Measurements from ENCODE around the gene LMAN2. TPM values are rescaled to one million over a fixed set of nuclear protein-coding genes. Genes with fewer than 3 reads are reported as not detected.

Gene LMAN2
- polyA plus RNA-seq, 2 of the 4 experiments (the other 2 are of a cell fraction), result 123 to 210 TPM

DNA sequence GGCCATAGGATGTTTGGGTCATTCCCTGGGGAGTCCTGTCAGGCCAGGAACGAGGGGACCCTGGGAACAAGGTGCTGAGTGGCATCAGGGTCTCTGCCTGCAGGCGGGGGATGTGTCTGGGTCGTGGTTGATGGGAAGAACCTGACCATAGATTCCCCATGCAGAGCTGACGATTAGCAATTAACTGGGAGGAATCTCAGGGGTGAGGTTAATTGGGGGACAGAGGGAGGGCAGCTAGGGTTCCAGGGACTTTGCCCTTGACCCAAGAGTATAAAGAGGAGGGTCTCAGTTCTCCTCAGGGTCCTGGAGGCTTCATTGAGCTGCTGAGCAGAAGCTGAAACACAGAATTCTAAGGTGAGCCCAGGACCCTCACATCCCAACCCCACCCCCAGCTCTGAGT, 32.7 kb upstream of the LMAN2 start, which contains the start of gene SLC34A1 (continued):
- TF ChIP-seq, protein P1, sequence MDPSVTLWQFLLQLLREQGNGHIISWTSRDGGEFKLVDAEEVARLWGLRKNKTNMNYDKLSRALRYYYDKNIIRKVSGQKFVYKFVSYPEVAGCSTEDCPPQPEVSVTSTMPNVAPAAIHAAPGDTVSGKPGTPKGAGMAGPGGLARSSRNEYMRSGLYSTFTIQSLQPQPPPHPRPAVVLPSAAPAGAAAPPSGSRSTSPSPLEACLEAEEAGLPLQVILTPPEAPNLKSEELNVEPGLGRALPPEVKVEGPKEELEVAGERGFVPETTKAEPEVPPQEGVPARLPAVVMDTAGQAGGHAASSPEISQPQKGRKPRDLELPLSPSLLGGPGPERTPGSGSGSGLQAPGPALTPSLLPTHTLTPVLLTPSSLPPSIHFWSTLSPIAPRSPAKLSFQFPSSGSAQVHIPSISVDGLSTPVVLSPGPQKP (IDR thresholded peaks at IDR 0.05; ENCODE audit: low read depth, low read length), result no peak
- TF ChIP-seq ESRRA (IDR thresholded peaks at IDR 0.05; ENCODE audit: borderline replicate concordance, low read length) (no peak), JUNB (IDR thresholded peaks at IDR 0.05) (no peak), ZSCAN20 (CRISPR knock-in tag; IDR thresholded peaks at IDR 0.05) (no peak), HEYL (CRISPR knock-in tag; IDR thresholded peaks at IDR 0.05) (no peak), JUN (IDR thresholded peaks at IDR 0.05) (no peak), NR3C1 (IDR thresholded peaks at IDR 0.05) (no peak), MYC (IDR thresholded peaks at IDR 0.05; ENCODE audit: borderline replicate concordance, low read length) (no peak)

GRCh38 chr5:177383181-177383580, 31.7 kb upstream of the LMAN2 start:
- DNase-seq (ENCODE audit: low read depth in 1 of 2, low spot score in 1 of 2), result no peak
- ChIA-PET CTCF (interaction anchor here (1.1 to 43.1 kb wide), 7 partner anchors 4 to 269 kb away, joined by 4 to 1107 read pairs (median 11); partner anchors contain the start of genes F12, PFN3, PRR7 and SLC34A1), POLR2A (no interaction called here)
- FAIRE-seq, result no peak
- Histone ChIP-seq H3K4me2 (no peak overlapping the region), H3K4me1 (peaks cover 21% of the 10 kb centered on the region), H3K4me3 (no peak overlapping the region), H3K9me3 (no peaks in the 10 kb centered on the region), H3K27ac (no peak overlapping the region; a peak in 1 of 6 replicates)
- no peak for TF ChIP-seq CHD2 (IDR thresholded peaks at IDR 0.05; ENCODE audit: low read length, partially characterized antibody)
- TF ChIP-seq ATOH8 (CRISPR knock-in tag; IDR thresholded peaks at IDR 0.05; ENCODE audit: low read depth), result no peak
- no peak for TF ChIP-seq RFX5 (IDR thresholded peaks at IDR 0.05)
- TF ChIP-seq NR3C1 (IDR thresholded peaks at IDR 0.05), result no peak
- TF ChIP-seq RARB (CRISPR knock-in tag; IDR thresholded peaks at IDR 0.05), result no peak
- no peak for TF ChIP-seq NPAS2 (CRISPR knock-in tag; IDR thresholded peaks at IDR 0.05; ENCODE audit: borderline replicate concordance)
- TF ChIP-seq CEBPB (IDR thresholded peaks at IDR 0.05), result no peak
- no peak for TF ChIP-seq FOSB (CRISPR knock-in tag; IDR thresholded peaks at IDR 0.05)
- 83% methylated on average over 9 of the region's 9 CpGs for WGBS (ENCODE audit: missing lambda C conversion rate)
- ATAC-seq, result no peak

DNA sequence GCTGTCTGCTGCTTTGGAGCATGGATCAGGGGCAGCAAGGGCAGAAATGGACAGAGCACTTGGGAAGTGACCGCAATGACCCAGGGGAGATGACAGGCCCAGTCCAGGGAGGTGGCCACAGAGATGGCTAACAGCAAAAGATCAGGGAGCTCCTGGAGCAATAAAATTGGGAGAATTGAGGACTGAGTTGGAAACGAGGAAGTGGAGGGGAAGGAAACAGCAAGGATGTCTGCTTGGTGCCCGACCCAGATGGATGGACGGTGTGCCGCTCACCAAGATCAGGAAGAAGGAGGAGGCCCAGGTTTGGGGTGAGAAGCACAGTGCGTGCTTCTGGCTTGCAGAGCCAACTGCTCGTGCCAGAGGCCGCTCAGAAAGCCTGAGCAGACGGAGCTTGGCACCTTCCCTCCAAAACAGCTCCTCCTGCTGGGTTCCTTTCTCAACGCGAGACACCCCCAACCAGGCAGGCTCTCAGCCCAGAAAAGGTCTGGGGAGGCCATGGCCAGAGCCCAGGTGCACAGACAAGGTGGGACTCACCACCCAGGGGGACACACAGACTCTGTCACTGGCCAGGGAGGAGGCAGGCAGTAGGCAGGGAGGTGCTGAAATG, 31.1 kb upstream of the LMAN2 start:
- no peak for TF ChIP-seq USF2 (IDR thresholded peaks at IDR 0.05)
- no peak for TF ChIP-seq ESRRA (IDR thresholded peaks at IDR 0.05; ENCODE audit: borderline replicate concordance, low read length)
- TF ChIP-seq, protein P2, sequence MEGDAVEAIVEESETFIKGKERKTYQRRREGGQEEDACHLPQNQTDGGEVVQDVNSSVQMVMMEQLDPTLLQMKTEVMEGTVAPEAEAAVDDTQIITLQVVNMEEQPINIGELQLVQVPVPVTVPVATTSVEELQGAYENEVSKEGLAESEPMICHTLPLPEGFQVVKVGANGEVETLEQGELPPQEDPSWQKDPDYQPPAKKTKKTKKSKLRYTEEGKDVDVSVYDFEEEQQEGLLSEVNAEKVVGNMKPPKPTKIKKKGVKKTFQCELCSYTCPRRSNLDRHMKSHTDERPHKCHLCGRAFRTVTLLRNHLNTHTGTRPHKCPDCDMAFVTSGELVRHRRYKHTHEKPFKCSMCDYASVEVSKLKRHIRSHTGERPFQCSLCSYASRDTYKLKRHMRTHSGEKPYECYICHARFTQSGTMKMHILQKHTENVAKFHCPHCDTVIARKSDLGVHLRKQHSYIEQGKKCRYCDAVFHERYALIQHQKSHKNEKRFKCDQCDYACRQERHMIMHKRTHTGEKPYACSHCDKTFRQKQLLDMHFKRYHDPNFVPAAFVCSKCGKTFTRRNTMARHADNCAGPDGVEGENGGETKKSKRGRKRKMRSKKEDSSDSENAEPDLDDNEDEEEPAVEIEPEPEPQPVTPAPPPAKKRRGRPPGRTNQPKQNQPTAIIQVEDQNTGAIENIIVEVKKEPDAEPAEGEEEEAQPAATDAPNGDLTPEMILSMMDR (IDR thresholded peaks at IDR 0.05), result 0 out of 3 replicates have a peak, but pooled peaks have one; percentile 11
- TF ChIP-seq SREBF2 (IDR thresholded peaks at IDR 0.05), result no peak
- no peak for TF ChIP-seq CBX2 (IDR thresholded peaks at IDR 0.05; ENCODE audit: borderline replicate concordance, low read depth)
- TF ChIP-seq NFE2L2 (conservative IDR thresholded peaks at IDR 0.05; ENCODE audit: low read length), result no peak
- TF ChIP-seq E2F6 (IDR thresholded peaks at IDR 0.05; ENCODE audit: borderline replicate concordance, low read depth), result peak; percentile 73; the same call in 1 of the 2 replicates
- TF ChIP-seq FOSL2 (IDR thresholded peaks at IDR 0.05), result no peak
- TF ChIP-seq FOSL2 (CRISPR knock-in tag; IDR thresholded peaks at IDR 0.05), result no peak
- no peak for TF ChIP-seq BCL3 (IDR thresholded peaks at IDR 0.05)
- TF ChIP-seq RAD21 (conservative IDR thresholded peaks at IDR 0.05 in 1 of 2, IDR thresholded peaks at IDR 0.05 in 1 of 2), result 0 out of 5 replicates have a peak, but pooled peaks of 1 of the 2 experiments have one; percentile 31
- no peak for TF ChIP-seq ZFP36 (IDR thresholded peaks at IDR 0.05; ENCODE audit: borderline replicate concordance, partially characterized antibody)
- no peak for TF ChIP-seq RNF2 (IDR thresholded peaks at IDR 0.05; ENCODE audit: borderline replicate concordance, low read depth)
- TF ChIP-seq MAX (IDR thresholded peaks at IDR 0.05), result peak; percentile 41; the same call in 1 of the 2 replicates
- Histone ChIP-seq H3K4me2 (no peak overlapping the region), H3K9me3 (no peaks in the 10 kb centered on the region), H3K4me3 (no peak overlapping the region), H3K27ac (peak overlapping the region in 1 of 2 experiments; percentile 3; a peak in 1 of 6 replicates), H3K4me1 (peaks cover 23% of the 10 kb centered on the region)
- DNase-seq (ENCODE audit: low read depth in 1 of 2, low spot score in 1 of 2) (peak in 1 of 2 experiments; percentile 59), FAIRE-seq (no peak), ATAC-seq (peak; percentile 37 to 63; a peak in 3 of 6 replicates)
- ChIA-PET CTCF (interaction anchor here (0.9 to 43.1 kb wide), 6 partner anchors 3 to 269 kb away, joined by 3 to 1107 read pairs (median 185); partner anchors contain the start of genes F12, PFN3, PRR7 and SLC34A1), POLR2A (no interaction called here)
- 78% methylated on average over 9 of the region's 11 CpGs for WGBS (ENCODE audit: missing lambda C conversion rate)
